Neural cell (in vitro differentiated cells): ENCODE measurements around the gene BLVRB. TPM values are rescaled to one million over a fixed set of nuclear protein-coding genes. Genes with fewer than 3 reads are reported as not detected.
A peak's percentile ranks its signal among the peaks of the same experiment; 100 is the strongest.
"Not testable (repeated sequence)": the region's sequence is repeated elsewhere in the genome, so short reads cannot be mapped to it uniquely, and the experiment has no call there.

Experiments
- H2AFZ ChIP-seq: fragments of 200-600, 300-800 bp; sonication (generic), shearing (Covaris generic); 2 replicates; pipeline ENCODE4 v1.6.0; 2014; ENCODE audit warnings: low read depth, mild to moderate bottlenecking, antibody characterized with exemption, low read length, moderate library complexity
- H3F3A ChIP-seq: fragments of 200-600 bp; shearing (Covaris generic); 2 replicates; pipeline ENCODE4 v1.6.1; 2016; ENCODE audit warnings: mild to moderate bottlenecking, moderate library complexity, mixed read lengths, antibody characterized with exemption, low read length; ENCODE audit not compliant: insufficient read depth, poor library complexity, severe bottlenecking
- H3K27ac ChIP-seq: fragments of 200-600, 300-800 bp; sonication (generic), shearing (Covaris generic); 2 replicates; pipeline ENCODE4 v1.5.1; 2014; ENCODE audit warnings: mild to moderate bottlenecking, low read length, moderate library complexity
- H3K27me3 ChIP-seq: fragments of 300-800, 200-600 bp; sonication (generic), shearing (Covaris generic); 2 replicates; pipeline ENCODE4 v1.6.0; 2014; ENCODE audit warnings: mild to moderate bottlenecking, low read depth, low read length, moderate library complexity; ENCODE audit not compliant: insufficient read depth
- H3K36me3 ChIP-seq: fragments of 300-800, 200-600 bp; sonication (generic), shearing (Covaris generic); 2 replicates; pipeline ENCODE4 v1.5.1; 2014; ENCODE audit warnings: mild to moderate bottlenecking, antibody characterized with exemption, low read length, moderate library complexity; ENCODE audit not compliant: insufficient read depth
- H3K4me2 ChIP-seq: fragments of 300-800, 200-600 bp; sonication (generic), shearing (Covaris generic); 2 replicates; pipeline ENCODE4 v1.6.0; 2014; ENCODE audit warnings: mild to moderate bottlenecking, low read length
- H3K4me3 ChIP-seq: fragments of 300-800, 200-600 bp; sonication (generic), shearing (Covaris generic); 2 replicates; pipeline ENCODE4 v1.5.1; 2014; ENCODE audit warnings: mild to moderate bottlenecking, low read length, moderate library complexity
- H3K79me2 ChIP-seq: fragments of 200-600 bp; shearing (Covaris generic); replicated peaks from 2 replicates; pipeline ENCODE4 v1.6.0; 2014; ENCODE audit warnings: mild to moderate bottlenecking, low read length, moderate library complexity; ENCODE audit not compliant: insufficient read depth
- H3K9ac ChIP-seq: fragments of 300-800, 200-600 bp; sonication (generic), shearing (Covaris generic); 2 replicates; pipeline ENCODE4 v1.6.1; 2016; ENCODE audit warnings: mild to moderate bottlenecking, low read length, mixed read lengths
- H3K9me2 ChIP-seq: fragments of 200-600 bp; shearing (Covaris generic); 2 replicates; pipeline ENCODE4 v1.6.1; 2016; ENCODE audit warnings: mild to moderate bottlenecking, low read length, mixed read lengths; ENCODE audit not compliant: insufficient read depth
- H3K9me3 ChIP-seq: fragments of 200-600, 300-800 bp; sonication (generic), shearing (Covaris generic); 2 replicates; pipeline ENCODE4 v1.6.1; 2016; ENCODE audit warnings: mild to moderate bottlenecking, mixed run types, low read length, moderate library complexity, mixed read lengths
- H4K20me1 ChIP-seq: fragments of 200-600 bp; shearing (Covaris generic); 2 replicates; pipeline ENCODE4 v1.6.1; 2016; ENCODE audit warnings: mild to moderate bottlenecking, mixed run types; ENCODE audit not compliant: insufficient read depth
- EP300 ChIP-seq: fragments of 450-650 bp; conservative IDR thresholded peaks from 2 replicates; pipeline ENCODE4 v1.6.1; 2014; ENCODE audit warnings: antibody characterized with exemption, mild to moderate bottlenecking, moderate library complexity; ENCODE audit not compliant: poor library complexity, severe bottlenecking
- EZH2 ChIP-seq: fragments of 200-600, 300-800 bp; shearing (Covaris generic), sonication (generic); IDR thresholded peaks from 2 replicates; pipeline ENCODE4 v1.6.1; 2014; ENCODE audit warnings: antibody characterized with exemption, low read length, borderline replicate concordance, mild to moderate bottlenecking; ENCODE audit not compliant: insufficient read depth, poor library complexity, severe bottlenecking
- MXI1 ChIP-seq: fragments of 450-650 bp; conservative IDR thresholded peaks from 2 replicates; pipeline ENCODE4 v1.6.1; 2014; ENCODE audit warnings: antibody characterized with exemption, mild to moderate bottlenecking; ENCODE audit not compliant: poor library complexity, severe bottlenecking
- RAD21 ChIP-seq: fragments of 450-650 bp; conservative IDR thresholded peaks from 2 replicates; pipeline ENCODE4 v1.6.1; 2014; ENCODE audit warnings: antibody characterized with exemption, mild to moderate bottlenecking, moderate library complexity
- SMC3 ChIP-seq: fragments of 450-650 bp; conservative IDR thresholded peaks from 2 replicates; pipeline ENCODE4 v1.6.1; 2014; ENCODE audit warnings: antibody characterized with exemption, mild to moderate bottlenecking, moderate library complexity; ENCODE audit not compliant: poor library complexity
- polyA plus RNA-seq: library from polyadenylated mRNA; depleted of rRNA; stranded (reverse); fragments of >200 nt; gene quantifications from 2 replicates; pipeline ENCODE4 v1.2.3, GENCODE V29; 2014
- TF ChIP-seq, protein P1 (sequence below): fragments of 450-650 bp; IDR thresholded peaks from 2 replicates; pipeline ENCODE4 v1.5.1; 2014; ENCODE audit warnings: antibody characterized with exemption, mild to moderate bottlenecking, moderate library complexity; ENCODE audit not compliant: poor library complexity, severe bottlenecking

The BLVRB gene
- polyA plus RNA-seq, 1 donor from 2014 or later: 9.9 TPM

GRCh38 chr19:40465025-40465556 is 454 bp downstream of the BLVRB start:
- no peak for TF ChIP-seq EP300
- Histone ChIP-seq H3K4me2 (peak overlapping the region; percentile 9), H3F3A (no peaks in the 10 kb centered on the region), H3K9ac (peak overlapping the region; percentile 39), H4K20me1 (no peaks in the 10 kb centered on the region), H3K36me3 (no peaks in the 10 kb centered on the region), H3K79me2 (no peaks in the 10 kb centered on the region), H3K27ac (no peak overlapping the region), H3K4me3 (peak overlapping the region; percentile 68), H3K9me3 (no peaks in the 10 kb centered on the region), H3K9me2 (no peaks in the 10 kb centered on the region), H3K27me3 (peaks cover 23% of the 10 kb centered on the region), H2AFZ (no peak overlapping the region)

GRCh38 chr19:40464059-40465024 is 1.2 kb downstream of the BLVRB start:
- Histone ChIP-seq H3K79me2 (no peaks in the 10 kb centered on the region), H3K4me3 (no peak overlapping the region), H3K9me2 (no peaks in the 10 kb centered on the region), H3K4me2 (no peak overlapping the region), H2AFZ (no peak overlapping the region), H3K36me3 (no peaks in the 10 kb centered on the region), H4K20me1 (no peaks in the 10 kb centered on the region), H3F3A (no peaks in the 10 kb centered on the region), H3K27ac (no peak overlapping the region), H3K9me3 (no peaks in the 10 kb centered on the region), H3K9ac (no peak overlapping the region), H3K27me3 (peaks cover 23% of the 10 kb centered on the region)
- no peak for TF ChIP-seq SMC3
- TF ChIP-seq RAD21: peak; percentile 53
- TF ChIP-seq, protein P1, sequence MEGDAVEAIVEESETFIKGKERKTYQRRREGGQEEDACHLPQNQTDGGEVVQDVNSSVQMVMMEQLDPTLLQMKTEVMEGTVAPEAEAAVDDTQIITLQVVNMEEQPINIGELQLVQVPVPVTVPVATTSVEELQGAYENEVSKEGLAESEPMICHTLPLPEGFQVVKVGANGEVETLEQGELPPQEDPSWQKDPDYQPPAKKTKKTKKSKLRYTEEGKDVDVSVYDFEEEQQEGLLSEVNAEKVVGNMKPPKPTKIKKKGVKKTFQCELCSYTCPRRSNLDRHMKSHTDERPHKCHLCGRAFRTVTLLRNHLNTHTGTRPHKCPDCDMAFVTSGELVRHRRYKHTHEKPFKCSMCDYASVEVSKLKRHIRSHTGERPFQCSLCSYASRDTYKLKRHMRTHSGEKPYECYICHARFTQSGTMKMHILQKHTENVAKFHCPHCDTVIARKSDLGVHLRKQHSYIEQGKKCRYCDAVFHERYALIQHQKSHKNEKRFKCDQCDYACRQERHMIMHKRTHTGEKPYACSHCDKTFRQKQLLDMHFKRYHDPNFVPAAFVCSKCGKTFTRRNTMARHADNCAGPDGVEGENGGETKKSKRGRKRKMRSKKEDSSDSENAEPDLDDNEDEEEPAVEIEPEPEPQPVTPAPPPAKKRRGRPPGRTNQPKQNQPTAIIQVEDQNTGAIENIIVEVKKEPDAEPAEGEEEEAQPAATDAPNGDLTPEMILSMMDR: peak; percentile 62
- TF ChIP-seq EZH2: no peak
- TF ChIP-seq MXI1: no peak

GRCh38 chr19:40463587-40464037 is 1.9 kb downstream of the BLVRB start:
- not testable (repeated sequence) for H2AFZ ChIP-seq, H3K4me2 ChIP-seq, H3K9me2 ChIP-seq, H3K36me3 ChIP-seq, H3K27ac ChIP-seq, H3K9ac ChIP-seq, H3K9me3 ChIP-seq, H3F3A ChIP-seq, H3K79me2 ChIP-seq, H3K4me3 ChIP-seq, H4K20me1 ChIP-seq
- peaks cover 19% of the 10 kb centered on the region for H3K27me3 ChIP-seq
